HepG2 (cell line): ENCODE data around the gene PRR19. TPM values are rescaled to one million over a fixed set of nuclear protein-coding genes. Genes with fewer than 3 reads are reported as not detected.

ENCODE experiments used
- ASH2L ChIP-seq: fragments of 300-600, 200-600 bp; sonication (generic); IDR thresholded peaks from 2 replicates; pipeline ENCODE4 v1.7.0; 2017; ENCODE audit warnings: low read depth, mild to moderate bottlenecking, moderate library complexity, mixed read lengths, low read length; ENCODE audit not compliant: insufficient read length
- BRCA1 ChIP-seq: sonication (generic); formaldehyde crosslinking; IDR thresholded peaks from 2 replicates; pipeline ENCODE4 v1.4.0; 2020; ENCODE audit warnings: missing genetic modification reagents
- CBX1 ChIP-seq: IDR thresholded peaks from one replicate; pipeline ENCODE4 v1.6.1; 2016; ENCODE audit warnings: antibody characterized with exemption, low read depth
- CENPT ChIP-seq: sonication (generic); formaldehyde crosslinking; IDR thresholded peaks from 2 replicates; pipeline ENCODE4 v1.8.0; 2022; ENCODE audit warnings: low read depth, mild to moderate bottlenecking, moderate library complexity, missing genetic modification reagents
- DMAP1 ChIP-seq: IDR thresholded peaks from 2 replicates; pipeline ENCODE4 v1.6.1; 2016
- HMGA1 ChIP-seq: sonication (generic); formaldehyde crosslinking; conservative IDR thresholded peaks from 2 replicates; pipeline ENCODE4 v1.4.0; 2020; ENCODE audit warnings: missing genetic modification reagents
- IKZF1 ChIP-seq: fragments of 450-650 bp; IDR thresholded peaks from 2 replicates; pipeline ENCODE4 v1.7.1; 2016
- ISL2 ChIP-seq: sonication (generic); formaldehyde crosslinking; IDR thresholded peaks from 2 replicates; pipeline ENCODE4 v1.5.0; 2020; ENCODE audit warnings: missing genetic modification reagents
- KLF12 ChIP-seq: sonication (generic); formaldehyde crosslinking; IDR thresholded peaks from 2 replicates; pipeline ENCODE4 v1.4.0; 2020; ENCODE audit warnings: missing genetic modification reagents, borderline replicate concordance
- MIER3 ChIP-seq: IDR thresholded peaks from 2 replicates; pipeline ENCODE4 v1.6.1; 2016; ENCODE audit warnings: missing compliant biosample characterization, borderline replicate concordance
- PLRG1 ChIP-seq: fragments of 450-650 bp; conservative IDR thresholded peaks from 2 replicates; pipeline ENCODE4 v1.6.1; 2016
- SALL2 ChIP-seq: sonication (generic); formaldehyde crosslinking; IDR thresholded peaks from 2 replicates; pipeline ENCODE4 v1.8.1; 2023; ENCODE audit warnings: mild to moderate bottlenecking, missing genetic modification reagents, inconsistent platforms
- SMC3 ChIP-seq: IDR thresholded peaks from 2 replicates; pipeline ENCODE4 v1.6.1; 2011; ENCODE audit warnings: low read length, improper control_type of control experiment
- SNAI1 ChIP-seq: sonication (generic); formaldehyde crosslinking; IDR thresholded peaks from 2 replicates; pipeline ENCODE4 v1.5.0; 2020; ENCODE audit warnings: mild to moderate bottlenecking, missing genetic modification reagents, borderline replicate concordance
- SNAPC2 ChIP-seq: sonication (generic); formaldehyde crosslinking; IDR thresholded peaks from 2 replicates; pipeline ENCODE4 v1.8.1; 2022; ENCODE audit warnings: mild to moderate bottlenecking, missing genetic modification reagents
- TAF1 ChIP-seq: sonication (generic); formaldehyde crosslinking; IDR thresholded peaks from 2 replicates; pipeline ENCODE4 v1.4.0; 2020; ENCODE audit warnings: missing genetic modification reagents
- ZNF501 ChIP-seq: sonication (generic); formaldehyde crosslinking; IDR thresholded peaks from 2 replicates; pipeline ENCODE4 v1.5.1; 2020; ENCODE audit warnings: mild to moderate bottlenecking, moderate library complexity, missing genetic modification reagents
- ZNF816 ChIP-seq: sonication (generic); formaldehyde crosslinking; IDR thresholded peaks from 2 replicates; pipeline ENCODE4 v1.8.0; 2022; ENCODE audit warnings: missing genetic modification reagents, mild to moderate bottlenecking, borderline replicate concordance
- polyA plus RNA-seq, 8 experiments: library from polyadenylated mRNA; depleted of rRNA in 3 of 8; stranded (reverse) in 7 of 8; unstranded in 1 of 8; fragments of >200 nt; fragmentation: Illumina TruSeq in 4 of 8; extraction: Trizol in 4 of 8; gene quantifications; 2 replicates each; pipeline versions ENCODE4 v1.2.1 to v1.2.3, GENCODE V29; 2011 to 2016; ENCODE audit warnings: low read depth in 4 of 8, missing spikeins in 1 of 8, mixed read lengths in 1 of 8; ENCODE audit not compliant: insufficient read depth in 1 of 8
- total RNA-seq, 5 experiments: library from RNA; depleted of rRNA; stranded (reverse); fragments of >200 nt; fragmentation: Illumina TruSeq; extraction: Trizol; gene quantifications; 2 replicates each; pipeline ENCODE4 v1.2.3, GENCODE V29; 2016; ENCODE audit warnings: low read depth in 1 of 5
- TF ChIP-seq, protein P1 (sequence below), 2 experiments: fragments of 450-650 bp in 1 of 2; sonication (generic) in 1 of 2; formaldehyde crosslinking in 1 of 2; IDR thresholded peaks; 2 replicates each; pipeline versions ENCODE4 v1.6.1 to v1.8.0; 2016 to 2022; ENCODE audit warnings: antibody characterized with exemption in 1 of 2, mild to moderate bottlenecking in 1 of 2, missing genetic modification reagents in 1 of 2
- TF ChIP-seq, protein P2 (sequence below): sonication (generic); formaldehyde crosslinking; IDR thresholded peaks from 2 replicates; pipeline ENCODE4 v1.9.0; 2022; ENCODE audit warnings: missing genetic modification reagents, mild to moderate bottlenecking, borderline replicate concordance

PRR19 gene
- total and polyA plus RNA-seq, 2 of the 13 experiments (the other 11 are each of a cell fraction or from before 2014, with no cell fraction given): 0.21 to 0.33 TPM

DNA sequence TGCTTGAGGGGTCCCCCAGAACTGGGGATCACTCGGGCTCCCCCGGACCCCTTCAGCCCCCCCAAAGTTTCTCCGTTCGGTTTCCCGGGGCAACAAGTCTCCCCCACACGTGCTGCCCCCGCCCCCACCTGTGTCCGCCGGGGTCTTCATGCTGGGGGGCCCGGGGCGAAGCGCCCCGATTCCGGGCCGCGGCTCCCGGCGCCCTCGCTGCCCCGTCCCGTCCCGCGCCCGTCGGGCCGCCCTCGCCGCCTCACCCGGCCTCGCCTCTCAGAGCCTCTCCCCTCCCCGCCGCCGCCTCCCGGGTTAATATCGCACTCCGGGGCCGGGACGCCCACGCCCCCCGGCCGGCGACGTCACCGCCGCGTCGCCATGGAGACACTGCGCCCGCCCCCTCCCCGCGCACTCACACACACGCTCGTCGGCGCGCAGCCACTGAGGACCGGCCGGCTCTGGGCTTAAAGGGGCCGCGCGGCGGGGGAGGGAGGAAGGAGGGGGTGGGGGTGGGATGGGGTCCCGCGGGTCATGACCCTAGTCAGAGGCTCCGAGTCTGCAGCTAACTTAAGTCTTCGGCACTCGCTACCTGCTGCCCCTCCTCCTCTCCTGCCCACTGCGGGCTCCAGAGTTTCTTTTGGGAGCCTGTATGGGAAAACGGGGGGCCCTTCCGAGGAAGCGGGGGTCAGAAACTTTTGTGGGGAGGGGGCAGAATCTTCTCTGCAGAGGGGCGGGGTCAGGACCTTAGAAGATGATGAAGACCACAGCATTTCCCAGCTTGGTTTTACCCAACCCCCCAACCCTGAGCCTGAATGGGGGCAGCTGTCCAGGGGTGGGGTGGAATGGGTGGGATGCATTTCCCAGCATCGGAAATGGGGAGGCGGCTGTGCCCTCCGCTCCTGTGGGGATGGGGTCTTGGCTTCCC, 46.8 kb upstream of the PRR19 start, which contains the start of gene ERF (continued):
- TF ChIP-seq, protein P1, sequence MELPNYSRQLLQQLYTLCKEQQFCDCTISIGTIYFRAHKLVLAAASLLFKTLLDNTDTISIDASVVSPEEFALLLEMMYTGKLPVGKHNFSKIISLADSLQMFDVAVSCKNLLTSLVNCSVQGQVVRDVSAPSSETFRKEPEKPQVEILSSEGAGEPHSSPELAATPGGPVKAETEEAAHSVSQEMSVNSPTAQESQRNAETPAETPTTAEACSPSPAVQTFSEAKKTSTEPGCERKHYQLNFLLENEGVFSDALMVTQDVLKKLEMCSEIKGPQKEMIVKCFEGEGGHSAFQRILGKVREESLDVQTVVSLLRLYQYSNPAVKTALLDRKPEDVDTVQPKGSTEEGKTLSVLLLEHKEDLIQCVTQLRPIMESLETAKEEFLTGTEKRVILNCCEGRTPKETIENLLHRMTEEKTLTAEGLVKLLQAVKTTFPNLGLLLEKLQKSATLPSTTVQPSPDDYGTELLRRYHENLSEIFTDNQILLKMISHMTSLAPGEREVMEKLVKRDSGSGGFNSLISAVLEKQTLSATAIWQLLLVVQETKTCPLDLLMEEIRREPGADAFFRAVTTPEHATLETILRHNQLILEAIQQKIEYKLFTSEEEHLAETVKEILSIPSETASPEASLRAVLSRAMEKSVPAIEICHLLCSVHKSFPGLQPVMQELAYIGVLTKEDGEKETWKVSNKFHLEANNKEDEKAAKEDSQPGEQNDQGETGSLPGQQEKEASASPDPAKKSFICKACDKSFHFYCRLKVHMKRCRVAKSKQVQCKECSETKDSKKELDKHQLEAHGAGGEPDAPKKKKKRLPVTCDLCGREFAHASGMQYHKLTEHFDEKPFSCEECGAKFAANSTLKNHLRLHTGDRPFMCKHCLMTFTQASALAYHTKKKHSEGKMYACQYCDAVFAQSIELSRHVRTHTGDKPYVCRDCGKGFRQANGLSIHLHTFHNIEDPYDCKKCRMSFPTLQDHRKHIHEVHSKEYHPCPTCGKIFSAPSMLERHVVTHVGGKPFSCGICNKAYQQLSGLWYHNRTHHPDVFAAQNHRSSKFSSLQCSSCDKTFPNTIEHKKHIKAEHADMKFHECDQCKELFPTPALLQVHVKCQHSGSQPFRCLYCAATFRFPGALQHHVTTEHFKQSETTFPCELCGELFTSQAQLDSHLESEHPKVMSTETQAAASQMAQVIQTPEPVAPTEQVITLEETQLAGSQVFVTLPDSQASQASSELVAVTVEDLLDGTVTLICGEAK (IDR thresholded peaks at IDR 0.05): no peak
- TF ChIP-seq, protein P1 (CRISPR knock-in tag; IDR thresholded peaks at IDR 0.05): no peak
- no peak for TF ChIP-seq SMC3
- TF ChIP-seq IKZF1: no peak
- 0 out of 2 replicates have a peak, but pooled peaks have one; percentile 12 for TF ChIP-seq ISL2 (CRISPR knock-in tag)
- no peak for TF ChIP-seq SNAPC2
- no peak for TF ChIP-seq HMGA1 (CRISPR knock-in tag)
- peak; percentile 10; the same call in 1 of the 2 replicates for TF ChIP-seq ZNF501
- TF ChIP-seq SALL2 (CRISPR knock-in tag): 0 out of 2 replicates have a peak, but pooled peaks have one; percentile 30
- TF ChIP-seq SNAI1 (CRISPR knock-in tag): no peak
- TF ChIP-seq KLF12 (CRISPR knock-in tag): 0 out of 2 replicates have a peak, but pooled peaks have one; percentile 9
- no peak for TF ChIP-seq PLRG1
- peak; percentile 46; the same call in 1 of the 2 replicates for TF ChIP-seq TAF1 (CRISPR knock-in tag)
- TF ChIP-seq ASH2L: peak; percentile 30
- TF ChIP-seq CBX1: peak; percentile 68
- TF ChIP-seq DMAP1: no peak
- 0 out of 2 replicates have a peak, but pooled peaks have one; percentile 42 for TF ChIP-seq MIER3
- no peak for TF ChIP-seq ZNF816 (CRISPR knock-in tag)
- no peak for TF ChIP-seq BRCA1
- no peak for TF ChIP-seq CENPT
- TF ChIP-seq, protein P2, sequence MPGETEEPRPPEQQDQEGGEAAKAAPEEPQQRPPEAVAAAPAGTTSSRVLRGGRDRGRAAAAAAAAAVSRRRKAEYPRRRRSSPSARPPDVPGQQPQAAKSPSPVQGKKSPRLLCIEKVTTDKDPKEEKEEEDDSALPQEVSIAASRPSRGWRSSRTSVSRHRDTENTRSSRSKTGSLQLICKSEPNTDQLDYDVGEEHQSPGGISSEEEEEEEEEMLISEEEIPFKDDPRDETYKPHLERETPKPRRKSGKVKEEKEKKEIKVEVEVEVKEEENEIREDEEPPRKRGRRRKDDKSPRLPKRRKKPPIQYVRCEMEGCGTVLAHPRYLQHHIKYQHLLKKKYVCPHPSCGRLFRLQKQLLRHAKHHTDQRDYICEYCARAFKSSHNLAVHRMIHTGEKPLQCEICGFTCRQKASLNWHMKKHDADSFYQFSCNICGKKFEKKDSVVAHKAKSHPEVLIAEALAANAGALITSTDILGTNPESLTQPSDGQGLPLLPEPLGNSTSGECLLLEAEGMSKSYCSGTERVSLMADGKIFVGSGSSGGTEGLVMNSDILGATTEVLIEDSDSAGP (CRISPR knock-in tag): peak; percentile 97
